HepG2 (cell line): ENCODE measurements around the gene CCSER1. TPM values are rescaled to one million over a fixed set of nuclear protein-coding genes. Genes with fewer than 3 reads are reported as not detected.

Experiments used
- ATAC-seq: fragments of 200-7000 bp; cut with Tn5 transposase; 3 replicates; pipeline ENCODE4 v1.9.1; 2020; ENCODE audit warnings: mild to moderate bottlenecking, moderate library complexity
- BruUV-seq: library from RNA; stranded (reverse); fragments of 400-500 nt; replicated peaks from 2 replicates; lab custom pipeline; 2021; lab: Mats Ljungman, UMichigan
- CTCF ChIA-PET: fragments of 300-600 bp; formaldehyde crosslinking; extraction: SDS; loops from one replicate; lab custom pipeline; 2021; ENCODE audit warnings: low total read pairs, inconsistent platforms, low intra/inter-chr PET ratio; lab: Yijun Ruan, JAX
- POLR2A ChIA-PET: fragments of 350-600 bp; sonication (Branson Sonifier 250); formaldehyde crosslinking; loops from one replicate; lab custom pipeline; 2020; ENCODE audit warnings: antibody characterized with exemption, inconsistent platforms; lab: Yijun Ruan, JAX
- DNase-seq: peaks from one replicate; pipeline ENCODE4 v3.0.0-alpha.2; 2015; ENCODE audit warnings: low spot score
- FAIRE-seq: peaks from 3 replicates; lab custom pipeline; 2011; peaks lifted over from hg19 to GRCh38; lab: Jason Lieb, UNC
- H2AFZ ChIP-seq: one replicate; pipeline ENCODE4 v1.6.1; 2011; ENCODE audit warnings: low read length, inconsistent platforms
- H3K27ac ChIP-seq: fragments of 300-600 bp; 3 replicates; pipeline ENCODE4 v1.8.0; 2011; ENCODE audit warnings: mixed run types, mild to moderate bottlenecking, mixed read lengths, low read length, inconsistent platforms; ENCODE audit not compliant: insufficient read depth; ENCODE audit errors: extremely low read length
- H3K27me3 ChIP-seq, 2 experiments: fragments of 200-600 bp in 1 of 2; 2 replicates in 1 of 2; 3 replicates in 1 of 2; pipeline versions ENCODE4 v1.6.0 to v1.8.0; 2011; ENCODE audit warnings: low read length in 2 of 2, mild to moderate bottlenecking in 2 of 2, moderate library complexity in 2 of 2, inconsistent platforms in 1 of 2; ENCODE audit not compliant: insufficient read depth in 2 of 2, control insufficient read depth in 1 of 2
- H3K36me3 ChIP-seq, 2 experiments: fragments of 200-600 bp in 1 of 2; replicated peaks in 1 of 2; 2 replicates in 1 of 2; 3 replicates in 1 of 2; pipeline versions ENCODE4 v1.5.1 to v1.8.0; 2011; ENCODE audit warnings: low read length in 2 of 2, inconsistent platforms in 1 of 2; ENCODE audit not compliant: insufficient read depth in 2 of 2, control insufficient read depth in 1 of 2
- H3K4me1 ChIP-seq: 2 replicates; pipeline ENCODE4 v1.5.1; 2012; ENCODE audit warnings: low read length, inconsistent platforms; ENCODE audit not compliant: insufficient read depth
- H3K4me2 ChIP-seq: 2 replicates; pipeline ENCODE4 v1.6.0; 2011; ENCODE audit warnings: low read depth, low read length, inconsistent platforms
- H3K4me3 ChIP-seq, 3 experiments: fragments of 200-600 bp in 1 of 3; sonication (generic), shearing (Covaris generic) in 1 of 3; replicated peaks in 1 of 3; 2 replicates each; pipeline ENCODE4 v1.5.1; 2011 to 2016; ENCODE audit warnings: low read length in 3 of 3, inconsistent platforms in 2 of 3, low read depth in 2 of 3, mild to moderate bottlenecking in 2 of 3, control low read depth in 1 of 3, mixed read lengths in 1 of 3; ENCODE audit not compliant: insufficient read depth in 1 of 3
- H3K79me2 ChIP-seq: one replicate; pipeline ENCODE4 v1.6.1; 2011; ENCODE audit warnings: low read length, inconsistent platforms; ENCODE audit not compliant: insufficient read depth
- H3K9ac ChIP-seq: 2 replicates; pipeline ENCODE4 v1.6.0; 2011; ENCODE audit warnings: mild to moderate bottlenecking, low read depth, low read length, inconsistent platforms; ENCODE audit not compliant: insufficient read depth
- H3K9me3 ChIP-seq: 2 replicates; pipeline ENCODE4 v1.5.1; 2012; ENCODE audit warnings: mild to moderate bottlenecking, low read length
- H4K20me1 ChIP-seq: 2 replicates; pipeline ENCODE4 v1.6.0; 2011; ENCODE audit warnings: inconsistent platforms, mild to moderate bottlenecking, low read length, moderate library complexity; ENCODE audit not compliant: insufficient read depth
- ARHGAP35 ChIP-seq: sonication (generic); formaldehyde crosslinking; IDR thresholded peaks from 2 replicates; pipeline ENCODE4 v1.9.0; 2022; ENCODE audit warnings: mild to moderate bottlenecking, inconsistent platforms, moderate library complexity, missing genetic modification reagents, borderline replicate concordance
- FOXP1 ChIP-seq, 2 experiments: fragments of 450-650 bp in 1 of 2; IDR thresholded peaks; 2 replicates each; pipeline ENCODE4 v1.6.1; 2017 to 2018; ENCODE audit warnings: antibody characterized with exemption in 1 of 2
- SRF ChIP-seq: IDR thresholded peaks from 2 replicates; pipeline ENCODE4 v1.6.1; 2011; ENCODE audit warnings: mild to moderate bottlenecking, low read depth, low read length, moderate library complexity
- ZNF30 ChIP-seq: sonication (generic); formaldehyde crosslinking; IDR thresholded peaks from 2 replicates; pipeline ENCODE4 v1.5.0; 2020; ENCODE audit warnings: mild to moderate bottlenecking, missing genetic modification reagents
- ZNF562 ChIP-seq: sonication (generic); formaldehyde crosslinking; IDR thresholded peaks from 2 replicates; pipeline ENCODE4 v1.8.0; 2022; ENCODE audit warnings: missing genetic modification reagents, borderline replicate concordance
- ZNF616 ChIP-seq: sonication (generic); formaldehyde crosslinking; IDR thresholded peaks from 2 replicates; pipeline ENCODE4 v1.5.0; 2020; ENCODE audit warnings: low read depth, mild to moderate bottlenecking, missing genetic modification reagents
- WGBS: methylation state at CpG from one replicate; pipeline ENCODE4 v1.1.6; 2017; ENCODE audit warnings: low lambda C conversion rate; 5-methylcytosine and 5-hydroxymethylcytosine counted together
- in situ Hi-C: cut with HindIII; loops from 2 replicates; pipeline ENCODE4 v1.10.0; 2017; ENCODE audit warnings: low pct_unique_long_range_greater_than_20kb; ENCODE audit not compliant: extremely low pct_ligation_motif_present
- intact Hi-C: fragments of 100-400 bp; cut with micrococcal nuclease; formaldehyde crosslinking; loops from one replicate; pipeline ENCODE4 v1.10.0; 2022; ENCODE audit not compliant: unreplicated experiment
- polyA plus RNA-seq, 8 experiments: library from polyadenylated mRNA; depleted of rRNA in 3 of 8; stranded (reverse) in 7 of 8; unstranded in 1 of 8; fragments of >200 nt; fragmentation: Illumina TruSeq in 4 of 8; extraction: Trizol in 4 of 8; gene quantifications; 2 replicates each; pipeline versions ENCODE4 v1.2.1 to v1.2.3, GENCODE V29; 2011 to 2016; ENCODE audit warnings: low read depth in 4 of 8, missing spikeins in 1 of 8, mixed read lengths in 1 of 8; ENCODE audit not compliant: insufficient read depth in 1 of 8
- total RNA-seq, 5 experiments: library from RNA; depleted of rRNA; stranded (reverse); fragments of >200 nt; fragmentation: Illumina TruSeq; extraction: Trizol; gene quantifications; 2 replicates each; pipeline ENCODE4 v1.2.3, GENCODE V29; 2016; ENCODE audit warnings: low read depth in 1 of 5
- TF ChIP-seq, protein P1 (sequence below): IDR thresholded peaks from 2 replicates; pipeline ENCODE4 v1.6.1; 2016; ENCODE audit warnings: low read depth, missing genetic modification reagents, missing compliant biosample characterization
- TF ChIP-seq, protein P2 (sequence below): sonication (generic); formaldehyde crosslinking; IDR thresholded peaks from 2 replicates; pipeline ENCODE4 v1.8.0; 2022; ENCODE audit warnings: missing genetic modification reagents, mild to moderate bottlenecking, borderline replicate concordance
- TF ChIP-seq, protein P3 (sequence below): sonication (generic); IDR thresholded peaks from 2 replicates; pipeline ENCODE4 v1.6.1; 2016; ENCODE audit warnings: low read depth, borderline replicate concordance

CCSER1 gene
- total and polyA plus RNA-seq, 2 of the 13 experiments (the other 11 are each of a cell fraction or from before 2014, with no cell fraction given) = not detected

DNA sequence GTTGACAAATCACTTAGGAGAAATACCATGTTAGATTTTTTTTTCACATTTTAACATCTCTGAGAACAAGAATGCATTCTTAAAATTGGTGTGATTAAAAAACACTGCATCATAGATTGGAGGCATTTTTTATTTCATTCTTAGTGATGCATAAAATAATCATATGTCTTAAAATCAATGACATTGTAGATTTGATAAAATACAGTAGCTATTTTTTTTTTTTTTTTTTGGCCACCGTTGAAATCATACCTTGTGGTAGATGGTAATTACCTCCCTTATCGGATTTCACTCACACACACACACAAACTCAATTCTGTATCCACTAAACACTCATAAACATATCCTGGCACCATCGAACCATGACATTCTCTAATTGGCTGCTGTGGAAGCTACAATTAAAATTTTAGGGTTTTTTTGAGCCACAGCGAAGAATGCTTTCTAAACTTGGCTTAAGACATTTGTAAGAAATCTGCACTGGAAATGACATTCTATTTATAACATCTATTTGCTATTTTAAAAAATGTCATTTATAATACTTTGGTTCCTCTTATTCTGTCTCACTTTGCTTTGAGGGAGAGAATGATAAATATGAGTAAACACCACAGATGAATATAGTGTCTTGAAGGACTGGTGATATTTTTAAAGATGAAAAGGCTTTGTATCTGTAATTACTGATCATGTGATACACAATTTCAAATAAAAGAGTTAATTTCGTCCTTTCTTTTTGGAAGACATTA is 60.1 kb downstream of the CCSER1 start (continued):
- TF ChIP-seq, protein P1, sequence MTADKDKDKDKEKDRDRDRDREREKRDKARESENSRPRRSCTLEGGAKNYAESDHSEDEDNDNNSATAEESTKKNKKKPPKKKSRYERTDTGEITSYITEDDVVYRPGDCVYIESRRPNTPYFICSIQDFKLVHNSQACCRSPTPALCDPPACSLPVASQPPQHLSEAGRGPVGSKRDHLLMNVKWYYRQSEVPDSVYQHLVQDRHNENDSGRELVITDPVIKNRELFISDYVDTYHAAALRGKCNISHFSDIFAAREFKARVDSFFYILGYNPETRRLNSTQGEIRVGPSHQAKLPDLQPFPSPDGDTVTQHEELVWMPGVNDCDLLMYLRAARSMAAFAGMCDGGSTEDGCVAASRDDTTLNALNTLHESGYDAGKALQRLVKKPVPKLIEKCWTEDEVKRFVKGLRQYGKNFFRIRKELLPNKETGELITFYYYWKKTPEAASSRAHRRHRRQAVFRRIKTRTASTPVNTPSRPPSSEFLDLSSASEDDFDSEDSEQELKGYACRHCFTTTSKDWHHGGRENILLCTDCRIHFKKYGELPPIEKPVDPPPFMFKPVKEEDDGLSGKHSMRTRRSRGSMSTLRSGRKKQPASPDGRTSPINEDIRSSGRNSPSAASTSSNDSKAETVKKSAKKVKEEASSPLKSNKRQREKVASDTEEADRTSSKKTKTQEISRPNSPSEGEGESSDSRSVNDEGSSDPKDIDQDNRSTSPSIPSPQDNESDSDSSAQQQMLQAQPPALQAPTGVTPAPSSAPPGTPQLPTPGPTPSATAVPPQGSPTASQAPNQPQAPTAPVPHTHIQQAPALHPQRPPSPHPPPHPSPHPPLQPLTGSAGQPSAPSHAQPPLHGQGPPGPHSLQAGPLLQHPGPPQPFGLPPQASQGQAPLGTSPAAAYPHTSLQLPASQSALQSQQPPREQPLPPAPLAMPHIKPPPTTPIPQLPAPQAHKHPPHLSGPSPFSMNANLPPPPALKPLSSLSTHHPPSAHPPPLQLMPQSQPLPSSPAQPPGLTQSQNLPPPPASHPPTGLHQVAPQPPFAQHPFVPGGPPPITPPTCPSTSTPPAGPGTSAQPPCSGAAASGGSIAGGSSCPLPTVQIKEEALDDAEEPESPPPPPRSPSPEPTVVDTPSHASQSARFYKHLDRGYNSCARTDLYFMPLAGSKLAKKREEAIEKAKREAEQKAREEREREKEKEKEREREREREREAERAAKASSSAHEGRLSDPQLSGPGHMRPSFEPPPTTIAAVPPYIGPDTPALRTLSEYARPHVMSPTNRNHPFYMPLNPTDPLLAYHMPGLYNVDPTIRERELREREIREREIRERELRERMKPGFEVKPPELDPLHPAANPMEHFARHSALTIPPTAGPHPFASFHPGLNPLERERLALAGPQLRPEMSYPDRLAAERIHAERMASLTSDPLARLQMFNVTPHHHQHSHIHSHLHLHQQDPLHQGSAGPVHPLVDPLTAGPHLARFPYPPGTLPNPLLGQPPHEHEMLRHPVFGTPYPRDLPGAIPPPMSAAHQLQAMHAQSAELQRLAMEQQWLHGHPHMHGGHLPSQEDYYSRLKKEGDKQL (CRISPR knock-in tag) = no peak
- TF ChIP-seq ZNF562 (CRISPR knock-in tag) (no peak), SRF (no peak), FOXP1 (IDR thresholded peaks at IDR 0.05) (no peak), FOXP1 (CRISPR knock-in tag; IDR thresholded peaks at IDR 0.05) (no peak), ARHGAP35 (CRISPR knock-in tag) (no peak)

DNA sequence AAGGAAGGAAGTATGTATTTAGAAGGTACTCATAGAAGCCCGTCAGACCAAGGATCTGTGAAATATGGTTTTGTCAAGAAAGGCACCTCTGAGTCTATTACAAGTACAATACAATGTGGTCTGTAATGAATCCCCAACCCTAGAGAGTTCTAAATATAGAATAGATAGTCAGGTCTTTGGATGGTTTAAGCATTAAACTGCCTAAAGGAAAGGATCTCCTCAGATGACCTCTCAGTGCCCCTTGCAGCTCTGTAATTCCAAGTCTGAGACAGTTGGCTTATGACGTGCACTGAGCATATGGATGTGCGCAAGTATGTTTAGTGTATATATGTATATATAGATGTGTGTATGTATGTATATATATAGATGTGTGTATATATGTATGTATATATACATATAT is 62.0 kb downstream of the CCSER1 start:
- no peak overlapping the region for H3K9ac ChIP-seq
- FAIRE-seq = no peak
- no peak for ATAC-seq
- H3K27me3 ChIP-seq = no peaks in the 10 kb centered on the region
- H3K36me3 ChIP-seq = no peaks in the 10 kb centered on the region
- H3K4me3 ChIP-seq = no peak overlapping the region
- ChIA-PET POLR2A (no interaction called here), CTCF (no interaction called here)
- H2AFZ ChIP-seq = no peak overlapping the region
- in situ Hi-C loops = no loop called here
- H3K4me1 ChIP-seq = no peaks in the 10 kb centered on the region
- 51% methylated on average over 3 of the region's 3 CpGs for WGBS
- TF ChIP-seq ZNF616 (CRISPR knock-in tag) (no peak), ZNF30 (CRISPR knock-in tag) (no peak)
- TF ChIP-seq, protein P2, sequence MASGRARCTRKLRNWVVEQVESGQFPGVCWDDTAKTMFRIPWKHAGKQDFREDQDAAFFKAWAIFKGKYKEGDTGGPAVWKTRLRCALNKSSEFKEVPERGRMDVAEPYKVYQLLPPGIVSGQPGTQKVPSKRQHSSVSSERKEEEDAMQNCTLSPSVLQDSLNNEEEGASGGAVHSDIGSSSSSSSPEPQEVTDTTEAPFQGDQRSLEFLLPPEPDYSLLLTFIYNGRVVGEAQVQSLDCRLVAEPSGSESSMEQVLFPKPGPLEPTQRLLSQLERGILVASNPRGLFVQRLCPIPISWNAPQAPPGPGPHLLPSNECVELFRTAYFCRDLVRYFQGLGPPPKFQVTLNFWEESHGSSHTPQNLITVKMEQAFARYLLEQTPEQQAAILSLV = no peak
- TF ChIP-seq, protein P3, sequence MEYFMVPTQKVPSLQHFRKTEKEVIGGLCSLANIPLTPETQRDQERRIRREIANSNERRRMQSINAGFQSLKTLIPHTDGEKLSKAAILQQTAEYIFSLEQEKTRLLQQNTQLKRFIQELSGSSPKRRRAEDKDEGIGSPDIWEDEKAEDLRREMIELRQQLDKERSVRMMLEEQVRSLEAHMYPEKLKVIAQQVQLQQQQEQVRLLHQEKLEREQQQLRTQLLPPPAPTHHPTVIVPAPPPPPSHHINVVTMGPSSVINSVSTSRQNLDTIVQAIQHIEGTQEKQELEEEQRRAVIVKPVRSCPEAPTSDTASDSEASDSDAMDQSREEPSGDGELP = no peak
- no TSS peak for BruUV-seq
- no peak overlapping the region for H3K4me2 ChIP-seq
- H3K79me2 ChIP-seq = no peaks in the 10 kb centered on the region
- no peaks in the 10 kb centered on the region for H4K20me1 ChIP-seq
- DNase-seq = no peak
- no peak overlapping the region for H3K27ac ChIP-seq
- intact Hi-C loops = no loop called here
- H3K9me3 ChIP-seq = no peaks in the 10 kb centered on the region
